ES-I3 (cell line): ENCODE data around the gene GPATCH8.

Experiments used
- H3K36me3 ChIP-seq: 2 replicates; pipeline ENCODE4 v1.6.1; 2013; ENCODE audit warnings: mild to moderate bottlenecking, low read length, control low read depth, moderate library complexity; ENCODE audit not compliant: insufficient read depth
- H3K4me1 ChIP-seq: 2 replicates; pipeline ENCODE4 v1.6.1; 2013; ENCODE audit warnings: mild to moderate bottlenecking, control low read depth, low read length; ENCODE audit not compliant: insufficient read depth
- H3K9ac ChIP-seq: 2 replicates; pipeline ENCODE4 v1.6.1; 2013; ENCODE audit warnings: low read depth, mild to moderate bottlenecking, low read length, moderate library complexity
- H3K9me3 ChIP-seq: 2 replicates; pipeline ENCODE4 v1.6.1; 2013; ENCODE audit warnings: mild to moderate bottlenecking, low read length, moderate library complexity; ENCODE audit not compliant: control insufficient read depth, insufficient read depth

GPATCH8 gene

DNA sequence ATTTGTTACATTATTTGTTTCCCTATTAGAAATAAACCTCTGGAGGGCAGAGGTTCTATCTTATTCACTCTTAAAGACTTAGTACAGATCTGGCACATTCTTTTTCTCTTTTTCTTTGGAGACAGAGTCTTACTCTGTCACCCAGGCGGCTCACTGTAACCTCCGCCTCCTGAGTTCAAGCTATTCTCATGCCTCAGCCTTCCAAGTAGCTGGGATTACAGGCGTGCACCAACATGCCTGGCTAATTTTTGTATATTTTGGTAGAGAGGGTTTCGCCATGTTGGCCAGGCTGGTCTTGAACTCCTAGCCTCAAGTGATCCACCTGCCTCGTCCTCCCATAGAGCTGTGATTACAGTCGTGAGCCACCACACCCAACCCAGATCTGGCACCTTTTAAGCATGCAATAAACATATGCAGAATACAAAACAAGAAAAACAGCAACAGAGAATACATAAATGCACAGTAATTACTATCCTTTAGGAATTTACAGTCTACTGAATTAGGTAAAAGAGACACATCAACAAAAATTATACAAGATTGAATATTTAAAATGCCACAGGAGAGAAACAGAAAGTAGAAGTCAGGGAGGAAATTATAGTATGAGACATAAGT lies 52.1 kb downstream of the GPATCH8 start:
- Histone ChIP-seq H3K9ac (no peak overlapping the region), H3K36me3 (no peaks in the 10 kb centered on the region), H3K9me3 (no peaks in the 10 kb centered on the region), H3K4me1 (no peaks in the 10 kb centered on the region)

GRCh38 chr17:44448412-44448811 lies 54.8 kb downstream of the GPATCH8 start:
- Histone ChIP-seq H3K36me3 (no peaks in the 10 kb centered on the region), H3K9me3 (no peaks in the 10 kb centered on the region), H3K4me1 (peaks cover 11% of the 10 kb centered on the region; the same call in 1 of the 2 replicates), H3K9ac (no peak overlapping the region)

DNA sequence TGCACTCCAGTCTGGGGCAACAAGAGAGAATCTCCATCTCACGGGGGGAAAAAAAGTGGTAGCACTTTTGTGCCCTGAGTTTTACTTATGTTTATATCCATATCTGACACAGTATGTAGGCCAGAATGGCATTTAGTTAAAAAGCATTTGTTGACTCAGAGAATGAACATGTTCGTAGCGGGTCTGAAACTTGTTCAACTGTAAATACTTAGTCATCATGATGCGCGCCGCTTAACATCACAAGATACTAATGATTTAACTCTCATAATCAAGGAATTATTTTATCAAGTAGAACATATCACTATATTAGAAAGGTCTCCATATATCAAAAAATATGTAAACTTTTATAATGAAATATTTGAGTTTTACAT lies 58.5 kb downstream of the GPATCH8 start:
- H3K9me3 ChIP-seq = no peaks in the 10 kb centered on the region
- no peaks in the 10 kb centered on the region for H3K36me3 ChIP-seq
- H3K4me1 ChIP-seq = peaks cover 11% of the 10 kb centered on the region; the same call in 1 of the 2 replicates
- no peak overlapping the region for H3K9ac ChIP-seq

DNA sequence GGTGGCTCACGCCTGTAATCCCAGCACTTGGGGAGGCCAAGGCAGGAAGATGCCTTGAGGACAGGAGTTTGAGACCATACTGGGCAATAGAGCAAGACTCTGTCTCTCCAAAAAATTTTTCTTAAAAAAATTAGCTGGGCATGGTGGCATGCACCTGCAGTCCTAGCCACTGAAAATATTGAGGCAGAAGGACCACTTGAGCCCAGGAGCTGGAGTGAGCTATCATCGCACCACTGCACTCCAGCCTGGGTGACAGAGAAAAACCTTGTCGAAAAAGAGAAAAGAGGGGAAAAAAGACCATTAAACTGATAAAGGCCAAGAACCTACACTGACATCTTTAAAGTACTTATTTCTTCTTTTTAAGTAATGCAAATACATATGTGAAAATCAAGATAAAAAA lies 60.4 kb downstream of the GPATCH8 start:
- H3K36me3 ChIP-seq = no peaks in the 10 kb centered on the region
- H3K9me3 ChIP-seq = no peaks in the 10 kb centered on the region
- peaks cover 24% of the 10 kb centered on the region for H3K4me1 ChIP-seq
- H3K9ac ChIP-seq = no peak overlapping the region

GRCh38 chr17:44439168-44439567 lies 64.0 kb downstream of the GPATCH8 start:
- H3K9me3 ChIP-seq = no peaks in the 10 kb centered on the region
- H3K9ac ChIP-seq = no peak overlapping the region
- peaks cover 5% of the 10 kb centered on the region; the same call in 1 of the 2 replicates for H3K36me3 ChIP-seq
- peaks cover 13% of the 10 kb centered on the region for H3K4me1 ChIP-seq

GRCh38 chr17:44438636-44439035 lies 64.6 kb downstream of the GPATCH8 start:
- Histone ChIP-seq H3K9ac (no peak overlapping the region), H3K4me1 (peaks cover 13% of the 10 kb centered on the region), H3K9me3 (no peaks in the 10 kb centered on the region), H3K36me3 (peaks cover 6% of the 10 kb centered on the region)

- Histone ChIP-seq H3K9ac (no peak overlapping the region), H3K36me3 (peaks cover 17% of the 10 kb centered on the region), H3K9me3 (no peaks in the 10 kb centered on the region), H3K4me1 (peaks cover 13% of the 10 kb centered on the region)
Observed at GRCh38 chr17:44436336-44436735, 66.9 kb downstream of the GPATCH8 start.

DNA sequence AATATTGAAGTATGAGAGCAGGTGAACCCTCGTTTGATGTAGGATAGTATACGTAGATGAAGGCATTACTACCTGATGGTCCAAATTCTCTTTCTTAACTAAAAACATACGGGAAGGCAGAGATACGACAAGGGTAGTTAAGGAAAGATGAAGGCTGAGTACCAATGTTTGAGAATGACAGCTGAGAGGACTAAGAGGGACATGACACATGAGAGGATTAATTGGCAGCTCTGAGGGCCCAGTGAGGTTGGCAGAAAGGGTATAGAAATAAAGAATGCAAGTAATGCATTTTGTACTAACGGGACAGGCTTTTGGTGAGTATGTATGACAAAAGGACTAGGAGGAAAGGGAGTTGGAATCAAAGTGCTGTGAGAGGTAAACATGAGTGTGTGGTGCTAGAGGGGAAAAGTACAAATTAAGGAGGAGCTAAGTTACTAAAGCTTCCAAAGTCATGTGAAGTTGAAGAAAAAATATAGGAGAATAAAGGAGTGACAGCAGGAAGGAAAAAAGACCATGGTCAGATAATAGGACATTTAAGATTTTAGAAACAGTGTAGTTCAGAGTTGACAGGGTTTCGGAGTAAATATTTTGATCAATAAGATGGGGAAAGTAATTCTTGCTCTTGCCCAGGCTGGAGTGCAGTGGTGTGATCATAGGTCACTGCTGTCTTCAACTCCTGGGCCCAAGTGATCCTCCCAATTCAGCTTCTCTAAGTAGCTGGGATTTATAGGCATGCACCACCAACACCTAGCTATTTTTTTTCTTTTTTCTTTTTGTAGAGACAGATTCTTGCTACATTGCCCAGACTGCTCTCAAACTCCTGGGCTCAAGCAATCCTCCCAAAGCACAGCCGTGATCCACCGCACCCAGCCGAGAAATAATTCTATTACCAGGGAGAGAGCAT lies 70.7 kb downstream of the GPATCH8 start:
- Histone ChIP-seq H3K4me1 (no peaks in the 10 kb centered on the region), H3K9ac (no peak overlapping the region), H3K36me3 (peaks cover 21% of the 10 kb centered on the region), H3K9me3 (no peaks in the 10 kb centered on the region)

- Histone ChIP-seq H3K9ac (no peak overlapping the region), H3K4me1 (peaks cover 8% of the 10 kb centered on the region; the same call in 1 of the 2 replicates), H3K9me3 (no peaks in the 10 kb centered on the region), H3K36me3 (peaks cover 11% of the 10 kb centered on the region)
Observed at GRCh38 chr17:44424828-44425461, 78.3 kb downstream of the GPATCH8 start.

- H3K4me1 ChIP-seq = no peaks in the 10 kb centered on the region
- H3K9ac ChIP-seq = no peak overlapping the region
- peaks cover 4% of the 10 kb centered on the region; the same call in 1 of the 2 replicates for H3K36me3 ChIP-seq
- no peaks in the 10 kb centered on the region for H3K9me3 ChIP-seq
Observed at GRCh38 chr17:44417553-44417952, 85.7 kb downstream of the GPATCH8 start.

- H3K4me1 ChIP-seq = no peaks in the 10 kb centered on the region
- H3K9ac ChIP-seq = no peak overlapping the region
- peaks cover 4% of the 10 kb centered on the region; the same call in 1 of the 2 replicates for H3K36me3 ChIP-seq
- no peaks in the 10 kb centered on the region for H3K9me3 ChIP-seq
Observed at GRCh38 chr17:44416558-44417289, 86.5 kb downstream of the GPATCH8 start.

- Histone ChIP-seq H3K4me1 (no peaks in the 10 kb centered on the region), H3K9ac (no peak overlapping the region), H3K9me3 (no peaks in the 10 kb centered on the region), H3K36me3 (no peaks in the 10 kb centered on the region)
Observed at GRCh38 chr17:44414394-44415155, 88.6 kb downstream of the GPATCH8 start.

GRCh38 chr17:44409309-44410028 lies 93.7 kb downstream of the GPATCH8 start:
- Histone ChIP-seq H3K36me3 (no peaks in the 10 kb centered on the region), H3K4me1 (no peaks in the 10 kb centered on the region), H3K9me3 (no peaks in the 10 kb centered on the region), H3K9ac (no peak overlapping the region)
